Spinal cord (tissue), 10 donors: ENCODE results near the gene EXOSC1. TPM values are rescaled to one million over a fixed set of nuclear protein-coding genes. Genes with fewer than 3 reads are reported as not detected.

Experiments
- DNase-seq, 6 donors: peaks; one replicate each; pipeline versions ENCODE4 v3.0.0 to v3.0.0-alpha.2; 2013 to 2015; ENCODE audit warnings: low spot score in 6 of 6, low read depth in 4 of 6
- H3K27ac ChIP-seq: one replicate; pipeline ENCODE4 v1.5.1; 2013; ENCODE audit warnings: low read depth, low read length, control low read depth
- H3K27me3 ChIP-seq: one replicate; pipeline ENCODE4 v1.6.1; 2013; ENCODE audit warnings: low read length; ENCODE audit not compliant: control insufficient read depth, insufficient read depth
- H3K36me3 ChIP-seq: one replicate; pipeline ENCODE4 v1.6.1; 2013; ENCODE audit warnings: low read length; ENCODE audit not compliant: control insufficient read depth, insufficient read depth
- H3K4me1 ChIP-seq: one replicate; pipeline ENCODE4 v1.6.1; 2013; ENCODE audit warnings: low read length; ENCODE audit not compliant: control insufficient read depth, insufficient read depth
- H3K4me3 ChIP-seq: one replicate; pipeline ENCODE4 v1.5.1; 2013; ENCODE audit warnings: low read depth, low read length, control low read depth
- H3K9me3 ChIP-seq: one replicate; pipeline ENCODE4 v1.6.1; 2013; ENCODE audit warnings: low read length; ENCODE audit not compliant: control insufficient read depth, insufficient read depth
- WGBS: methylation state at CpG from one replicate; pipeline ENCODE4 v1.1.5; 2013; ENCODE audit warnings: missing lambda C conversion rate; ENCODE audit not compliant: insufficient coverage; 5-methylcytosine and 5-hydroxymethylcytosine counted together
- long read RNA-seq, 4 donors: transcript quantifications; one replicate each; lab custom pipeline, GENCODE V29; 2026
- polyA plus RNA-seq, 2 donors: library from polyadenylated mRNA; unstranded; fragments of 120-200 nt; gene quantifications; one replicate each; pipeline ENCODE4 v1.2.1, GENCODE V29; 2013; ENCODE audit not compliant: insufficient read length in 2 of 2
- total RNA-seq, 2 donors: library from RNA; depleted of rRNA in 1 of 2; stranded (reverse); fragments of 120-200 nt in 1 of 2; fragments of >200 nt in 1 of 2; gene quantifications; one replicate each; pipeline versions ENCODE4 v1.2.3 to v1.2.4, GENCODE V29; 2013 to 2014
- donor health status: healthy.

Gene EXOSC1, protein sequence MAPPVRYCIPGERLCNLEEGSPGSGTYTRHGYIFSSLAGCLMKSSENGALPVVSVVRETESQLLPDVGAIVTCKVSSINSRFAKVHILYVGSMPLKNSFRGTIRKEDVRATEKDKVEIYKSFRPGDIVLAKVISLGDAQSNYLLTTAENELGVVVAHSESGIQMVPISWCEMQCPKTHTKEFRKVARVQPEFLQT
- 10 to 100 TPM; 28.8 to 47.9 TPM for total RNA-seq
- polyA plus RNA-seq: 10 to 100 TPM; 29.9 to 37.9 TPM
- long read RNA-seq, donor 1, transcript EXOSC1-204 (8 exons, 923 nt): major isoform, 10 of 17 reads
- long read RNA-seq, donor 1, partial matches to known transcripts: 5 of 17 reads
- long read RNA-seq, donor 1, other reads (novel, unspliced or antisense): 0 of 17 reads
- long read RNA-seq, donor 2, transcript EXOSC1-204 (8 exons, 923 nt): major isoform, 10 of 10 reads
- long read RNA-seq, donor 2, partial matches to known transcripts: 0 of 10 reads
- long read RNA-seq, donor 2, other reads (novel, unspliced or antisense): 0 of 10 reads
- long read RNA-seq, donor 3, partial matches to known transcripts: 0 of 6 reads
- long read RNA-seq, donor 3, other reads (novel, unspliced or antisense): 0 of 6 reads
- long read RNA-seq, donor 4, transcript EXOSC1-204 (8 exons, 923 nt): major isoform, 14 of 31 reads
- long read RNA-seq, donor 4, partial matches to known transcripts: 12 of 31 reads
- long read RNA-seq, donor 4, other reads (novel, unspliced or antisense): 0 of 31 reads

DNA sequence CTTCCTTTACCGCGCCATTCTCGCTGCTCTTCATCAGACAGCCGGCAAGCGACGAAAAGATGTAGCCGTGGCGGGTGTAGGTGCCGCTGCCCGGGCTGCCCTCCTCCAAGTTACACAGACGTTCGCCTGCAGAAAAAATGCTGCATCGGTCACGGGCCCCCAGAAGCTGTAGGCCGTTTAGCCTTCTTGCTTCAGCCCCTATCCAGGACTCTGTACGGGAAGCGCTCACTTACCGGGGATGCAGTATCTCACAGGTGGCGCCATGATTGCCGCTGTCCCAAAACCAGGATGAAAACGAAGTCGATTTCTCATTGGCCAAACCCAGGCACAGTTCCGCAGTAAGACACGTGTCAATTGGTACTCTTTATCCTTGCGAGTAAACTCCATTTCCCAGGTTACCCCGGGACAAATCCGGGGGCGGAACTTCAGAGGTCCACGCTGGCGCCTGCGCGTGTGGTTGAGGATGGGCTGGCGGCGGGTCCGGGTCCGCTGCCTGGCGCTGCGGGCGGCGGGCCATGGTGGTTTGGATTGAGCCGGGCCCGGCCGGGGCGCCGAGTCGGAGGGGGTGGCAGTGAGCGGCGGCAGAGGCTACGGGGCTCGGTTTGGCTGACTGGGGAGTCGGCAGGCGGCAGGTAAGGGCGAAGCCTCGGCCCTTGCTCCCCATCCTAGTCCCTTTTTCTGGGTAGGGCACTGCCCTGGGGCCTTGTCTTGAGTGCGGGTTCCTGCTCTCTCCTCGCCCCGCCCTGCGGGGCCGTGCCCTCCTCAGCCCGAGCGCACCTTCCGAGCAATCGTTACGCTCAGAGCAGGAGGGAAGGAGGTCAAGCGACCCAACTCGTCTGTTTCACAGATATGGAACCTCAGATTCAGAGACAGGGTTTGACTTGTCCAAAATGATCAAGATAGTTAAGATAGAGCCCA lies at the start of gene EXOSC1, which contains the start of gene ZDHHC16:
EXOSC1 (minus strand) TSS at position 285 of the 918 bp plus-strand sequence; CDS start at position 264, 21 bp downstream.
ZDHHC16 (plus strand) TSS at position 454 of the 918 bp plus-strand sequence. CDS start 5,501 bp downstream, outside the sequence.
- Histone ChIP-seq H3K27me3 (no peaks in the 10 kb centered on the region), H3K27ac (peak within 1 kb of the TSS; percentile 69), H3K4me3 (peak within 1 kb of the TSS; percentile 98), H3K4me1 (peaks cover 14% of the 10 kb centered on the region), H3K36me3 (peaks cover 15% of the 10 kb centered on the region), H3K9me3 (no peaks in the 10 kb centered on the region)
- peak; percentile 91 to 99 (median 94) for DNase-seq
- WGBS: under 1% methylated on average over 66 of the region's 66 CpGs

DNA sequence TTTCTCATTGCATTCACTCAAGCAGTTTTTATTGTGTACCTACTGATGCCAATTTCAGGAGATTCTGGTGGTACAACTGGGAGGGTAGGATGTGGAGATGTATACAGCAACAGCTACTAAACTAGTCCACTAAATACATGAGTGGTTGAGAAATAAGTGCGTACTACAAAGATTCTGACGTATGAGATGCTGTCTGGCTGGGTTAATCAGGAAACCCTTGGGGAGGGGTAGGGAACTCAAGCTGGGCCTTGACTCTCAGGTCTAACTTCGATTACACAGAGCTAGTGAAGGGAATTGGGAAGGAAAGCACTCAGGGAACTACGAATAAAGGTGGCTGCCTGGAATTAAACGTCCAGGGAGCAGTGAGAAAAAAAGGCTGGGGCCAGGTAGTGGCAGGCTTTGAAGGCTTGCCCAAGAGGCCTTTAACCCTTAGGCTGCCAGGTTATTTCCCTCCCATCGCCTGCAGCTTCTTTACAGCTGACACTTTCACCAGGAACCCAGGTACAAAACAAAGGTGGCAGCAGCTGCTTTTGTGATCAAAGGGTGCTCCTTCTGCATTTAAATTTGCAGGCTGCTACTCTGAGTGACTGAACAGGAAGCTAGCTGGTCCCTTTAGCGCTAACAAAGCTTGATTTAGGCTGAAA lies 49.2 kb upstream of the EXOSC1 start:
- Histone ChIP-seq H3K4me3 (no peak overlapping the region), H3K27ac (no peak overlapping the region), H3K27me3 (peaks cover 4% of the 10 kb centered on the region), H3K9me3 (no peaks in the 10 kb centered on the region), H3K36me3 (no peaks in the 10 kb centered on the region), H3K4me1 (peaks cover 42% of the 10 kb centered on the region)
- 23% methylated on average over 6 of the region's 7 CpGs for WGBS
- no peak for DNase-seq

DNA sequence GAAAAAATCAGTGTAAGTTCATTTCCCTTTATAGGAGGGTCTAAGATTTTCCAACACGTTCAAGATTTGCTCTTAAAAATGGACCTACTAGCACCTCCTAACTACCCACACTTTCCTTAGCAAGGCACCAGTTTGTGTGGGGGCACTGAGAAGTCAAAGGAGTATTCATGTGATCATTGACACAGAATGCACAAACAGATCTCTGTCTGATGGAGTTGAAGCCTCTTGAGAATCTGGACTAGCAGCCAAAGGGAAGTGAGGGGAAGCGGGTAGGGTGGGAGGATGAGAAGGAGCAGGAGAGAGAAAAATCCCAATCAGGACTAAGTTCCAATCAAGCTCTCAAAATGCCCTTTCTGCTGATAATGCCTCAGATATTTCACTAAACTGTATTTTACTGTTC lies 48.3 kb upstream of the EXOSC1 start:
- Histone ChIP-seq H3K36me3 (no peaks in the 10 kb centered on the region), H3K4me1 (peaks cover 37% of the 10 kb centered on the region), H3K9me3 (no peaks in the 10 kb centered on the region), H3K27me3 (peaks cover 2% of the 10 kb centered on the region), H3K4me3 (no peak overlapping the region), H3K27ac (peak overlapping the region; percentile 41)
- peak in 2 of 6 donors; percentile 41 to 69 for DNase-seq
- no CpG with 5 or more reads among the region's 2 CpGs for WGBS

DNA sequence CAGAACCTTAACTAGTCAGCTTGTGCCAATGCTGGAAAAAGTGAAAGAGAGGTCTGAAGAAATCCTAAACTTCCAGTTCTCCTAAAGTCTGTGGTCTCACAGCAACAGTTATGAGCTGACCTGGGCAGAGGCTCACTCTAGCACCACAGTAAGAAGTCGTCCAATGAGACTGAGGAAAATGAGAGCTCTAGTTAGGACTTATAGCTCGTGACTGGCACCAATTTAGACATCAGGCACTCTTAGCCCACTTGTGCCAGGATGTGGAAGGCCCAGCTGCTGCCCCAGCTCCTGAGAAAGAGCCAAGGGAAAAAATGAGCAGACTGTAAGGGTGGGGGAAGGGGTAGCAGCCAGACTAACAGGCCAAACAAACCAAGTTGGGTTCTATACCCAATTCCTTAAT lies 44.8 kb upstream of the EXOSC1 start:
- H3K27me3 ChIP-seq: no peaks in the 10 kb centered on the region
- peak in 4 of 6 donors; percentile 12 to 86 (median 48) for DNase-seq
- H3K9me3 ChIP-seq: no peaks in the 10 kb centered on the region
- peaks cover 3% of the 10 kb centered on the region for H3K36me3 ChIP-seq
- peaks cover 29% of the 10 kb centered on the region for H3K4me1 ChIP-seq
- peak overlapping the region; percentile 45 for H3K27ac ChIP-seq
- H3K4me3 ChIP-seq: no peak overlapping the region
- 31% methylated on average over 2 of the region's 2 CpGs for WGBS

DNA sequence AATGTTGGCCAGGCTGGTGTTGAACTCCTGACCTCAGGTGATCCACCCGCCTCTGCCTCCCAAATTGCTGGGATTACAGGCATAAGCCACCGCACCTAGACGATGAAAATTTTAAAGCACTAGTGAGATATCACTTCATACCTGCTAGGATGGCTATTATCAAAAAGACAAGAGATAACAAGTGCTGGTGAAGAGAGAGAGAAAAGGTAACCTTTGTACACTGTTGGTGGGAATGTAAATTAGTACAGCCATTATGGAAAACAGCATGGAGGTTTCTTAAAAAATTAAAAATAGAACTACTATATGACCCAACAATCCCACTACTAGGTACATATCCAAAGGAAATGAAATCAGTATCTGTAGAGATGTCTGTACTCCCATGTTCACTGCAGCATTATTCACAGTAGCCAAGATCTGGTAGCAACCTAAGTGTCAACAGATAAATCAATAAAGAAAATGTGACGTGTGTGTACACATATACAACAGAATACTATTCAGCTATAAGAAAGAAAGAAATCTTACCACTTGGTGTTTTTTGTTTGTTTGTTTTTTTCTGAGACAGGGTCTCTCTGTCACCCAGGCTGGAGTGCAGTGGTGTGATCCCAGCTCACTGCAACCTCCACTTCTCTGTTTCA lies 40.0 kb upstream of the EXOSC1 start:
- Histone ChIP-seq H3K4me1 (peaks cover 5% of the 10 kb centered on the region), H3K36me3 (peaks cover 10% of the 10 kb centered on the region), H3K27me3 (no peaks in the 10 kb centered on the region), H3K9me3 (no peaks in the 10 kb centered on the region), H3K4me3 (no peak overlapping the region), H3K27ac (no peak overlapping the region)
- WGBS: no CpG with 5 or more reads among the region's 4 CpGs
- DNase-seq: no peak

DNA sequence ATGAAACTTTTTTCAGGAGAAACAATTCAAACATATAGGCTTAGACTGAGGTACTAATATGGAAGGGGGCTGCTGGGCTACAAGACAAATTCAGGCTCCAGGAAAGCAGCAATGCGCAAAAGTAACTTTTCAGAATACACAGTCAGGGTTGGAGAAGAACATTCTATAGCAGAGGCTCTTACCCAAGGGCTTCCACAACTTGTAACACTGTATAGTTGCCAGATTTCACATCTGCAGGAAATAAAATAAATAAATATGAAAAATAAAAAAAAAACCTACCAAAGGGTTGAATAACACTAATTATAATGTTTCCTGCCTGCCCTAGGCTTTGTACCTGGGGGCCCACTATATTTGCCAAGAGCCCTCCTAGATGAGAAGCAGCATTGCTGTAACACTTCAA lies 38.1 kb upstream of the EXOSC1 start:
- Histone ChIP-seq H3K36me3 (peaks cover 12% of the 10 kb centered on the region), H3K9me3 (no peaks in the 10 kb centered on the region), H3K4me3 (no peak overlapping the region), H3K4me1 (no peaks in the 10 kb centered on the region), H3K27me3 (no peaks in the 10 kb centered on the region), H3K27ac (no peak overlapping the region)
- DNase-seq: no peak
- 100% methylated on average over 1 of the region's 1 CpG for WGBS

DNA sequence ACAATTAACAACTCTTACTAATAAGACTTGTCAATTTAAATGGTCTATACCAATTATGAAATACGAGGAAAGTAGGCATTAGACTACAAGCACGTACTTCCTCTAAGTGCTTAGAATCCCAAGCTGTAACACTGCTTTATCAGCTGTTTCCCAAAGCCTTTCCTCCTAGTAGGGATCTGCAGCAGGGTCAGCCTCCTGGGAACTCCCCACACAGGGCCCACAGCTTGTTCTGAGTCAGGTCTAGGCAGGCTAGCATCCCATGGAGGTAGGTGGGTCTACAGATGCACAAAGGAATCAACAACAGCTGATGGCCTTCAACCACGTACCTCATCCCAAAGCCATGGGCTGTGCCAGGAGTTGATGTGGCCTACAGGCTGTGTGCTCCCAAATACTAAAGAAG lies 37.7 kb upstream of the EXOSC1 start:
- Histone ChIP-seq H3K9me3 (no peaks in the 10 kb centered on the region), H3K4me1 (no peaks in the 10 kb centered on the region), H3K27me3 (no peaks in the 10 kb centered on the region), H3K4me3 (no peak overlapping the region), H3K36me3 (peaks cover 14% of the 10 kb centered on the region), H3K27ac (no peak overlapping the region)
- no peak for DNase-seq
- WGBS: 92% methylated on average over 2 of the region's 3 CpGs

DNA sequence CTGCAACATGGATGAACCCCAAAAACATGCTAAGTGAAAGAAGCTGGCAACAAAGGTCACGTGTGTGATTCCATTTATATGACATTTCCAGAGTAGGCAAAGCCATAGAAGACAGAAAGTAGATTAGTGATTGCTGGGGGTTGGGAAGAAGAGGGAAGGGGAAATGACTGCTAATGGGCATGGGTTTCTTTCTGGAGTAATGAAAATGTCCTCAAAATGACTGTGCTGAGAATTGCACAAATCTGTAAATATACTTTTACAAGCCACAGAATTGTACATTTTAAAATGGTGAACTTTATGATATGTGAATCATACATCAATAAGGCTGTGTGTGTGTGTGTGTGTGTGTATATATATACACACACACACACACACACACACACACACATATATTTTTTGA lies 36.6 kb upstream of the EXOSC1 start:
- H3K27me3 ChIP-seq: no peaks in the 10 kb centered on the region
- no peak overlapping the region for H3K27ac ChIP-seq
- no peak for DNase-seq
- 100% methylated on average over 1 of the region's 1 CpG for WGBS
- no peaks in the 10 kb centered on the region for H3K4me1 ChIP-seq
- H3K9me3 ChIP-seq: no peaks in the 10 kb centered on the region
- no peak overlapping the region for H3K4me3 ChIP-seq
- peaks cover 19% of the 10 kb centered on the region for H3K36me3 ChIP-seq
